Glomerular visceral epithelial cell (primary cell): ENCODE measurements around the gene IRX4.
"Not testable (repeated sequence)": the region's sequence is repeated elsewhere in the genome, so short reads cannot be mapped to it uniquely, and the experiment has no call there.

Experiments
- DNase-seq: peaks from one replicate; pipeline ENCODE4 v3.0.0-alpha.2; 2016; ENCODE audit errors: extremely low spot score

The IRX4 gene

GRCh38 chr5:1878050-1878849, 4.5 kb downstream of the IRX4 start:
- DNase-seq, result no peak

DNA sequence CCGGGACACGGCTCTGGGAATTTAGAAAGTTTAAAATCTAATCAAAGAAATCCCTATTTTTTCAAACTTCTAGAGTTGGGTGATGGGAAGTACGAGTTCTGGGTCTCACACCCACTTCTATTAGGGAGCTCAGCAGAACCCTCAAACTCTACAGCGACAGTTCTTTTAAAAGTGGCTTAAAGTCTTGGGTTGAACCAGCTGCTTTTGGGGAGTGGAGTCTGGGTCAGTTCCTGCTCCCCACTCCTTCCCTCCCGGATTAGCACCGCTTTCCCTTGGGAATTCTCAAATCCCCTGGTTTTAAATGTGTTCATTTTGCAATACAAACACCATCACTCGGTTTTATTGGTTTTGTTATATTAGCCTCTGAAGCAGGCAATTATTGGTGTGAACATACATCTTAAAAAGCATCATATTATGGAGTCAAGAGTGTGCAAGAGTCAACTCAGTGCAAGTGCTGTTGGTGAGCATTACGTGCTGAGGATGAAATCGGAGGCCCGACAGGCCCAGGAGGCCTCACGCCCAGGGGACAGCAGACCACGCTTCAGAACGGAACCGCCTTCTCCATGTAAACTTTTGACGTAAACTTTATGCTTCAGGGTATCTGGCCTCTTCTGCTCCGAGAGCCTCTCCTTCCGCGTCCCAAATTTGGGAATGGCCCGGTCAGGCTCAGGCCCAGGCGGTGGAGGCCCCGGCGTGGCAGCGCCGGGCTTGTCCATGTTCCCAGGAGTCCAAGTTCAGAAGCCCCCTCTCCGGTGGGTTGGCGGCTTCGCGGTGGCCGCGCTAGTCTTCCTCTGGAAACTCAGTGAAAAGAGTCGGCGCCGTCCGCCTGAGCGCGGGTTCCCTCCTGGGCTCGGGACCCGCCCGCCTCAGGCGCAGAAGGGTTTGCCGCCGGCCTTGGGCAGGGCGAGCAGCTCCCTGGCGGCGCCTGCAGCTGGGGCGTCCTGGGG, 5.3 kb downstream of the IRX4 start:
- no peak for DNase-seq

DNA sequence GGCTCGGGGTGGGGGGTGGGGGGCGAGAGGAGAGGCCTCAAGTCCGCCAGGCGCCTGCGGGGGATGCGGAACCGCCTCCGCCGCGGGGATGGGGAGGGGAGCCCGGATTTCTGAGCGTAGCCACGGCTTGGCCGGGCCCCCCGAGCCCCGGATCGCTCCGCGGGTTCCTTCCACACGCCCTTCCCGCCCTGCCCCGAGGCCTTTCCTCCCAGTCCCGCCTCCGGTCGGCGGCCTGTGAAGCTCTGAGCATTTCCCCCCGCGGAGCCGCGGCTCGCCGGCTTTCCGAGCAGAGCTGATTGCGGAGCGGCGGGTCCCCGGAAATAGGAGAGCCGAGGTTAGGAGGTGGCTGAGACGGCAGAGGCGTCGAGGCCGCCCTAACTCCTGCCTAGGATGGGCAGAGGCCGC, 6.1 kb downstream of the IRX4 start:
- DNase-seq, result no peak

- no peak for DNase-seq
Observed at GRCh38 chr5:1875843-1876659, 6.7 kb downstream of the IRX4 start.

DNA sequence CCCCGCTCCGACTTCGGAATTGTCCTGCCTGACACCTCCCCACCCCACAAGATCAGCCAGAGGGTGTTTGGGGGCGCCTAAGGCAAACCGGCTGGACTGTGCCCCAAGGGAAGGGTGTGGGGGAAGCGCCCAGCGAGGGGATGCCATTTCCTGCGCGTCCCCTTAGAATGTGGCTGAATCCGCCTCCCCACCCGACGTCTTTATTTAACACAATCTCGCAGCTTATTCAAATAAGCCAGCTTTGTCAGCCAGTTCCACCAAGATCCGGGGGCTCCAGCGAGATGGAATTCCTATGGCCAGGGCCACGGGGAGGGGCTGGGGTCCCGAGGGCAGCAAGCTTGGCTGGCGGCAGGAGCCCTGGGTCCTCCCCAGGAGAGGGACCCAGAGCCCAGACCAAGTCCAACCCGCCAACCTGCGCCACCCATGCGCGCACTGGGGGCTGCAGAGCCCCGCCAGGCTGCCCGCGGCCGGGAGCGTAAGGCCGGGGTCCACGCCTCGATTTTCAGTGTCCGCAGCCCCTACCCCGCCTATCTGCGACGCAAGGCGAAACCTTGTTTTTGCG, 7.4 kb downstream of the IRX4 start:
- DNase-seq, result no peak

DNA sequence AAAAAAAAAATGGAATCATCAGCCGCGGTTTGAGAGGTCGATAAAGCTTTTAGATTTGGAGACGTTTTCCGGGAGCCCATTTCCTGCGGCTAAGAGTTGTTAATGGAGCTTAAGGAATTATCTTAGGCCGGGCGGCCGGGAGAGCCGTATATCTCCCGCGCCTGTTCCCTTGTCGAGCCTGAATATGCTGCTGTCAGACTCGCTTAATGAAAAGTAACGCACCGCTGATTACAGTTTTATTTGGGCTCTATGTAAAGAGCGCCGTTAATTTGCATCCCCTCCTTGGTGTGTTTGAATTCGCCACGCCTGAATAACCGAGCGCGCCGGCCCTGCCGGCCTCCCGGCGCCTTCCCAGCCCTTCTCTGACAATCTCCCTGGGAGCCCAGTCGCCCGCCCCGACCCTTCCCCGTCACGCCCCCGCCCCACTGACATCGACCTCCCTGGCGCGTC, 7.9 kb downstream of the IRX4 start:
- no peak for DNase-seq

DNA sequence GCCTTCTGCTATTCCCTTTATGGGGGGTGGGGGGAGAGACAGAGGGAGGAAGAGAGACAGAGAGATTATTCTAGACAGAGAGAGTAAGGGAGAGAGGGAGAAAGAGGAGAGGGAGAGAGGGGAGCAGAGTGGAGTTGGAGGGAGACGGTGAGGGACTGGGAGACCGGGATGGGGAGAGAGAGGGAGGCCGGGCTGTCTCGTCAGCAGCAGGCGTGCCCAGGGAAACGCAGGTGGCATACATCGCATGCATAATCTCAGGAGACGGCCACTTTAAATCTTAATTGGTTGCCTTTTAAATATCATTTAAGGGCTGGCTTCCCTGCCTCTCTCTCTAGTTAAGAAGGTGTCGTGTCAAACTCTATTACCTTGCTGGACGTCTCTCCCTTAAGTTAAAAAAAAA, 8.4 kb downstream of the IRX4 start:
- no peak for DNase-seq

- no peak for DNase-seq
Observed at GRCh38 chr5:1873243-1873959, 9.3 kb downstream of the IRX4 start.

GRCh38 chr5:1871441-1871840, 11.3 kb downstream of the IRX4 start:
- DNase-seq, result no peak

- DNase-seq, result not testable (repeated sequence)
Observed at GRCh38 chr5:1870435-1871272, 12.1 kb downstream of the IRX4 start.

GRCh38 chr5:1868886-1869475, 13.7 kb downstream of the IRX4 start:
- no peak for DNase-seq

GRCh38 chr5:1867815-1868143, 14.9 kb downstream of the IRX4 start:
- no peak for DNase-seq

GRCh38 chr5:1867114-1867814, 15.5 kb downstream of the IRX4 start:
- no peak for DNase-seq

- no peak for DNase-seq
Observed at GRCh38 chr5:1865948-1866347, 16.8 kb downstream of the IRX4 start.

DNA sequence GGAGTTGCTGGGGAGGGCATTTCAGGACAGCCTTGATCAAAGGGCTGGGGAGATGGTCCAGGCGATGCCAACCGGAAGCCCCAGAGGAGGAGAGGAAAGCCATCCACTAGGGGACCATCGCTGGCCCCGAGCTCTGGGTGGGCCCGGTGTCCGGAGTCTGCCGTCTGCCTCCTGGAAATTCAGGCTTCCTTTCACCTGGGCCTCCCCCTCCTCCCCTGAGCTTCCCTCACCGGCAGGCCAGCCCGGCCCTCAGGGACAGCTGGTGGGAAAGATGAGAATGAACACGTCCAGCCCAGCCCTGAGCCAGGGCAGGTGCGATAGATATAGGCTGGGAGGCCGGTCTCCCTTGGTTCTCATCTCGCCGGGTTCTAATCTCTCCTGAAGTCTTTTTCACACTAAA, 17.2 kb downstream of the IRX4 start:
- DNase-seq, result no peak

GRCh38 chr5:1864896-1865440, 17.8 kb downstream of the IRX4 start:
- no peak for DNase-seq

DNA sequence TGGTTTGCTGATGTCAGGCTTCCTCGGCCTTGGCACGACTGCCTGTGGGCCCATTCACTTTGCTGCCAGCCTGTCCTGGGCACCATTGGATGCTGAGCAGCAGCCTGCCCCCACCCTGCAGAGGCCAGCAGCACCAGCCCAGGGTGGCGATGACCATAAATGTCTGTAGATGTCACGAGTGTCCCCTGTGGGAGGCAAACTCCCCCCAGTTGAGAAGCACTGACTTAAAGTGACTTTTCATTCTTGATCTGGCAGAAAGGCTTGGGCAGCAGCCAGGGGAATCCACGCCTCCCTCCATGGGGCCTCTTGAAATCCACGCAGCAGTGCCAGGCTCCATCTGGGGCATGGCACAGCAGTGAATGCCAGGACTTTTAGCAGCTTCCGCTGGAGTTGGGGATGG, 21.8 kb downstream of the IRX4 start:
- DNase-seq, result no peak

GRCh38 chr5:1860021-1860610, 22.6 kb downstream of the IRX4 start:
- no peak for DNase-seq
